Activated CD4-positive, alpha-beta T cell treated with anti-CD3 and anti-CD28 coated beads for 36 hours (primary cell): ENCODE measurements around the gene NWD2. TPM values are rescaled to one million over a fixed set of nuclear protein-coding genes. Genes with fewer than 3 reads are reported as not detected.
"Not testable (repeated sequence)": the region's sequence is repeated elsewhere in the genome, so short reads cannot be mapped to it uniquely, and the experiment has no call there.

ENCODE experiments used
- ATAC-seq: fragments of 200-7000 bp; cut with Tn5 transposase; one replicate; pipeline ENCODE4 v1.10.0; 2021; ENCODE audit warnings: mild to moderate bottlenecking, moderate library complexity
- CTCF ChIA-PET: fragments of 350-600 bp; sonication (Branson Sonifier 250); formaldehyde crosslinking; loops from one replicate; lab custom pipeline; 2021; ENCODE audit warnings: antibody characterized with exemption; lab: Charles Lee
- POLR2A ChIA-PET: fragments of 350-600 bp; sonication (Branson Sonifier 250); formaldehyde crosslinking; loops from one replicate; lab custom pipeline; 2021; ENCODE audit warnings: antibody characterized with exemption, inconsistent platforms; lab: Charles Lee
- DNase-seq: peaks from one replicate; pipeline ENCODE4 v3.0.0-alpha.2; 2020
- H3K27ac Mint-ChIP-seq: one replicate; pipeline ENCODE4 v1.8.0; 2021; ENCODE audit warnings: mixed read lengths
- H3K27me3 Mint-ChIP-seq: one replicate; pipeline ENCODE4 v1.8.0; 2021; ENCODE audit warnings: mixed read lengths
- H3K36me3 Mint-ChIP-seq: one replicate; pipeline ENCODE4 v1.8.0; 2021; ENCODE audit warnings: low read depth, mixed read lengths
- H3K4me1 Mint-ChIP-seq: one replicate; pipeline ENCODE4 v1.8.0; 2021; ENCODE audit warnings: mixed read lengths
- H3K4me3 Mint-ChIP-seq: one replicate; pipeline ENCODE4 v1.8.0; 2021; ENCODE audit warnings: mild to moderate bottlenecking, moderate library complexity, mixed read lengths
- H3K9me3 Mint-ChIP-seq: one replicate; pipeline ENCODE4 v1.8.0; 2021; ENCODE audit warnings: low read depth, mixed read lengths
- intact Hi-C, 2 experiments: fragments of 100-400 bp; cut with DNase I in 1 of 2; cut with micrococcal nuclease in 1 of 2; formaldehyde crosslinking; loops; one replicate each; pipeline versions ENCODE4 v1.14.2 to v1.15.1; 2022 to 2024; cut with DNase I, micrococcal nuclease
- total RNA-seq, 2 experiments: library from RNA; stranded (reverse); gene quantifications; one replicate each; pipeline ENCODE4 v1.2.3, GENCODE V29; 2021

NWD2 gene
- not detected for total RNA-seq

GRCh38 chr4:37244583-37245390 is at the start of gene NWD2:
Gene NWD2 (plus strand): TSS chr4:37244743. CDS start chr4:37245068, 325 bp downstream.
- Mint-ChIP-seq H3K4me1 (peaks cover 3% of the 10 kb centered on the region), H3K27me3 (peaks cover 55% of the 10 kb centered on the region), H3K4me3 (no peak within 1 kb of the TSS), H3K36me3 (no peaks in the 10 kb centered on the region), H3K9me3 (no peaks in the 10 kb centered on the region), H3K27ac (no peak within 1 kb of the TSS)
- intact Hi-C loops, result no loop called here
- CTCF ChIA-PET, result no interaction called here
- DNase-seq (peak; percentile 21), ATAC-seq (no peak)
- POLR2A ChIA-PET, result no interaction called here

- ChIA-PET CTCF (no interaction called here), POLR2A (no interaction called here)
- Mint-ChIP-seq H3K27me3 (peaks cover 3% of the 10 kb centered on the region), H3K36me3 (no peaks in the 10 kb centered on the region), H3K27ac (no peak overlapping the region), H3K9me3 (peaks cover under 1% of the 10 kb centered on the region), H3K4me1 (no peaks in the 10 kb centered on the region), H3K4me3 (no peak overlapping the region)
- ATAC-seq (no peak), DNase-seq (no peak)
- intact Hi-C loops, result no loop called here
Observed at GRCh38 chr4:37197899-37198298, 46.6 kb upstream of the NWD2 start.

GRCh38 chr4:37204740-37205139 is 39.8 kb upstream of the NWD2 start:
- DNase-seq, CTCF ChIA-PET, H3K36me3 Mint-ChIP-seq, H3K27me3 Mint-ChIP-seq, POLR2A ChIA-PET, H3K4me3 Mint-ChIP-seq, H3K27ac Mint-ChIP-seq, ATAC-seq, H3K4me1 Mint-ChIP-seq, intact Hi-C loops: not testable (repeated sequence)
- peaks cover 15% of the 10 kb centered on the region for H3K9me3 Mint-ChIP-seq

GRCh38 chr4:37216209-37216608 is 28.3 kb upstream of the NWD2 start:
- ChIA-PET POLR2A (no interaction called here), CTCF (interaction anchor here (0.6 kb wide), 2 partner anchors 220 to 819 kb away, joined by 3 read pairs; no protein-coding TSS in a partner anchor)
- H3K36me3 Mint-ChIP-seq, result no peaks in the 10 kb centered on the region
- ATAC-seq (no peak), DNase-seq (no peak)
- no peaks in the 10 kb centered on the region for H3K9me3 Mint-ChIP-seq
- intact Hi-C loops, result no loop called here
- no peak overlapping the region for H3K27ac Mint-ChIP-seq
- no peak overlapping the region for H3K4me3 Mint-ChIP-seq
- no peaks in the 10 kb centered on the region for H3K4me1 Mint-ChIP-seq
- H3K27me3 Mint-ChIP-seq, result peaks cover 13% of the 10 kb centered on the region

- Mint-ChIP-seq H3K27me3 (peaks cover 8% of the 10 kb centered on the region), H3K9me3 (no peaks in the 10 kb centered on the region), H3K36me3 (no peaks in the 10 kb centered on the region), H3K4me3 (no peak overlapping the region), H3K4me1 (no peaks in the 10 kb centered on the region), H3K27ac (no peak overlapping the region)
- DNase-seq (no peak), ATAC-seq (no peak)
- ChIA-PET CTCF (no interaction called here), POLR2A (no interaction called here)
- intact Hi-C loops, result no loop called here
Observed at GRCh38 chr4:37219242-37219641, 25.3 kb upstream of the NWD2 start.

GRCh38 chr4:37219990-37220389 is 24.6 kb upstream of the NWD2 start:
- CTCF ChIA-PET, result no interaction called here
- ATAC-seq (no peak), DNase-seq (no peak)
- POLR2A ChIA-PET, result no interaction called here
- H3K9me3 Mint-ChIP-seq, result no peaks in the 10 kb centered on the region
- no peak overlapping the region for H3K27ac Mint-ChIP-seq
- intact Hi-C loops, result no loop called here
- no peak overlapping the region for H3K4me3 Mint-ChIP-seq
- H3K36me3 Mint-ChIP-seq, result no peaks in the 10 kb centered on the region
- no peaks in the 10 kb centered on the region for H3K4me1 Mint-ChIP-seq
- peaks cover 8% of the 10 kb centered on the region for H3K27me3 Mint-ChIP-seq

GRCh38 chr4:37220685-37221084 is 23.9 kb upstream of the NWD2 start:
- ATAC-seq (no peak), DNase-seq (no peak)
- CTCF ChIA-PET, result no interaction called here
- intact Hi-C loops, result no loop called here
- Mint-ChIP-seq H3K27me3 (peaks cover 8% of the 10 kb centered on the region), H3K9me3 (no peaks in the 10 kb centered on the region), H3K4me3 (no peak overlapping the region), H3K4me1 (no peaks in the 10 kb centered on the region), H3K36me3 (no peaks in the 10 kb centered on the region), H3K27ac (no peak overlapping the region)
- POLR2A ChIA-PET, result no interaction called here

GRCh38 chr4:37223732-37224131 is 20.8 kb upstream of the NWD2 start:
- no peaks in the 10 kb centered on the region for H3K9me3 Mint-ChIP-seq
- POLR2A ChIA-PET, result no interaction called here
- DNase-seq (no peak), ATAC-seq (no peak)
- intact Hi-C loops, result no loop called here
- no peaks in the 10 kb centered on the region for H3K36me3 Mint-ChIP-seq
- H3K27me3 Mint-ChIP-seq, result peaks cover 13% of the 10 kb centered on the region
- H3K4me3 Mint-ChIP-seq, result no peak overlapping the region
- no peak overlapping the region for H3K27ac Mint-ChIP-seq
- CTCF ChIA-PET, result no interaction called here
- no peaks in the 10 kb centered on the region for H3K4me1 Mint-ChIP-seq

- ATAC-seq (no peak), DNase-seq (no peak)
- H3K27me3 Mint-ChIP-seq, result peaks cover 12% of the 10 kb centered on the region
- no peaks in the 10 kb centered on the region for H3K9me3 Mint-ChIP-seq
- H3K36me3 Mint-ChIP-seq, result no peaks in the 10 kb centered on the region
- intact Hi-C loops, result no loop called here
- no peak overlapping the region for H3K4me3 Mint-ChIP-seq
- ChIA-PET CTCF (no interaction called here), POLR2A (no interaction called here)
- no peaks in the 10 kb centered on the region for H3K4me1 Mint-ChIP-seq
- no peak overlapping the region for H3K27ac Mint-ChIP-seq
Observed at GRCh38 chr4:37224854-37225253, 19.7 kb upstream of the NWD2 start.

GRCh38 chr4:37225778-37226177 is 18.8 kb upstream of the NWD2 start:
- ATAC-seq, result no peak
- Mint-ChIP-seq H3K9me3 (no peaks in the 10 kb centered on the region), H3K36me3 (no peaks in the 10 kb centered on the region), H3K4me1 (no peaks in the 10 kb centered on the region), H3K27me3 (peaks cover 12% of the 10 kb centered on the region), H3K4me3 (no peak overlapping the region), H3K27ac (no peak overlapping the region)
- intact Hi-C loops, result no loop called here
- no peak for DNase-seq
- POLR2A ChIA-PET, result no interaction called here
- CTCF ChIA-PET, result no interaction called here

- H3K27me3 Mint-ChIP-seq, result peaks cover 12% of the 10 kb centered on the region
- intact Hi-C loops, result no loop called here
- H3K4me3 Mint-ChIP-seq, result no peak overlapping the region
- H3K36me3 Mint-ChIP-seq, result no peaks in the 10 kb centered on the region
- DNase-seq (no peak), ATAC-seq (no peak)
- H3K9me3 Mint-ChIP-seq, result no peaks in the 10 kb centered on the region
- no peaks in the 10 kb centered on the region for H3K4me1 Mint-ChIP-seq
- H3K27ac Mint-ChIP-seq, result no peak overlapping the region
- ChIA-PET CTCF (no interaction called here), POLR2A (no interaction called here)
Observed at GRCh38 chr4:37232315-37232714, 12.2 kb upstream of the NWD2 start.

GRCh38 chr4:37236165-37236564 is 8.4 kb upstream of the NWD2 start:
- intact Hi-C loops, result no loop called here
- peaks cover 23% of the 10 kb centered on the region for H3K27me3 Mint-ChIP-seq
- no peak overlapping the region for H3K27ac Mint-ChIP-seq
- H3K4me1 Mint-ChIP-seq, result no peaks in the 10 kb centered on the region
- H3K36me3 Mint-ChIP-seq, result no peaks in the 10 kb centered on the region
- no peak for DNase-seq
- H3K9me3 Mint-ChIP-seq, result no peaks in the 10 kb centered on the region
- CTCF ChIA-PET, result no interaction called here
- ATAC-seq, result peak; percentile 83
- POLR2A ChIA-PET, result no interaction called here
- H3K4me3 Mint-ChIP-seq, result no peak overlapping the region
